AG08396 (cell line): ENCODE data around the gene EXOC3L2.
"Not testable (repeated sequence)": the region's sequence is repeated elsewhere in the genome, so short reads cannot be mapped to it uniquely, and the experiment has no call there.

Experiments used
- DNase-seq: peaks from one replicate; pipeline ENCODE4 v3.0.0; 2012; ENCODE audit warnings: low spot score, mixed read lengths

EXOC3L2 gene

DNA sequence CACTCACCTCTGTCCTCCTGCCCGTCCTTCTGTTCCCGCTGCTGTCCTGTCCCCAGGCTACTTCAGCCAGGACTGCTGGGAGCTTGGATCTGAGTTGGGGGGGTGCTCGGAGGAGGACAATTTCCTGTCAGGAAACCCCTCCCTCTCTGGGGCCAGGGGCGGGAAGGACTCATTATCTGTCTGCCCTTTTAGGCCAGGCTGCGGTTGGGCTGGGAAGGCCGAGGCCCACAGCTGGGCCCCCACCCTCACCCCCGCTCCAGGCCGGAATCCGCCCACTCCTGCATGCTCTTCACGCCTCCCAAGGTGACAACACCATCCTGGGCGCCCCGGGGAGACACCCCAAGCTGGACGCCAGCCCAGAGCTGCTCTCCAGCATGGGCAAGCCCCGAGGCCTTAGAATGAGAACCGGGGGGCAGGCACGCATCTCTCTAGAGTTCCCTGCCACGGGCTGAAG is at the start of gene EXOC3L2:
Gene EXOC3L2, minus strand, starts transcription at position 74 of the 454 bp plus-strand sequence. CDS start 6,362 bp downstream, outside the sequence.
- DNase-seq, result no peak

DNA sequence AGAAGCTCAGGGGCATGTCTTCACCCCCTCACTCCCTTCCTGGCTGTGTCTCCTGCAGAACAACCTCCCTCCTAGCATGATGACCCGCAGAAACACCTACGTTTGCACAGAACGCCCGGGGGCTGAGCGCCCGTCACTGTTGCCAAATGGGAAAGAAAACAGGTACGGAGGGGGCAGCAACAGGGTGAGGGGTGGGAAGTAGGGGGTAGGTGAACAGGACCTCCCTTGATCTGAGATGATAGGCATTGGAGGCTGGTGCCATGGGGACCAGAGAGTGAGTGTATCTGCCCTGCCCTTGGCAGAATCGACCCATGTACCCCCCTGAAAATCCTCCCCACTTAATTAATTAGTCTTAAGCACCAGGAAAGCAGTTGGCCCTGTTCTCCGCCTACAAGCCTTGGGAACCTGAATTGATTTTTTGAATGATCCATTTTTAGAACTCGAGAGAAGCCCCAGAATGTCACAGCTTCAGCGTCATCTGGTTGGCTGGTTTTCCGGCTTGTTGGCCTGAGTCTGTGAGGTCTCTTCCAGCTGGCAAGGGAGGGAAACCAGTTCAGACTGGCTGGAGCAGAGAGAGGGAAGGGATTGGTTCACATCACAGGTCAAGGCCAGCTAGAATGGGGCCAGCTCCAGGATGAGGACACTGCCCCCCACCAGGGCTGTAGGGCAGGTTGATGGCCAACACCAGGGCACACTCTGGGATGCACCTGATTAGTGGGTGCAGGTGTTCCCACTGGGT is 49.3 kb upstream of the EXOC3L2 start:
- no peak for DNase-seq

DNA sequence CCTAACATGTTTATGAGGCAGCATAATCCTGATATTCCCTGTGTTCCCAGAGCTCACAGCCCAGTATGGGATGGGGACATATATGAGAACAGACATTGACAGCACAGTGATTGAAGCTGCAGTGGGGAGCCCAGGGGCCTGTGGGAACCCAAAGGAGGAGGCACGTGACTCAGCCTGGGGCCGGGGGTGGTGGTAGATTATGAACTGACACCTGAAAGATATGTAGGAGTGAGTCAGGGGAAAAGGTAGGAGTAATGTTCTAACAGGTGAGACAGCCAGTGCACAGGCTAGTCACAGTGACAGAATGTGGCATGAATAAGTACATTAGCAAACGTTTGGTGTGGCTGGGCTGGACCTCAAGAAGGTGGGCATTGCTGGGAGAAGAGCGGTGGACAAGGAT is 48.5 kb upstream of the EXOC3L2 start:
- no peak for DNase-seq

DNA sequence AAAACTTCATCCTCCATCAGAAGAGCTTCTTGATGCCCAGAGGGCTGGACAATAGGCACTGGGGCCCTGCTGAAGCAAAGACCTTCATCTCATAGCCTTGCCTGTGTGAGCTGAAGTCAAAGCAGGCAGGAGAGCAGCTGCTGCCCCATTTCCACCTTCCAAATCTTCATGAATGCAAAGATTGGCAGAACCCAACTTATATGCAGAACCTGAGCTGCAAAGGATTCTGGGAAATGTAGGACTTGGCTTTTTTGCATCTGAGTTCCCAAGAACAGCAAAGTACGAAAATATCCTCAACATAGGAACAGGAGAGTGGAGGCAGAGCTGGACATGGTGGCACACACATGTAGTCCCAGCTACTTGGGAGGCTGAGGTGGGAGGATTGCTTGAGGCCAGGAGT is 46.6 kb upstream of the EXOC3L2 start:
- no peak for DNase-seq

DNA sequence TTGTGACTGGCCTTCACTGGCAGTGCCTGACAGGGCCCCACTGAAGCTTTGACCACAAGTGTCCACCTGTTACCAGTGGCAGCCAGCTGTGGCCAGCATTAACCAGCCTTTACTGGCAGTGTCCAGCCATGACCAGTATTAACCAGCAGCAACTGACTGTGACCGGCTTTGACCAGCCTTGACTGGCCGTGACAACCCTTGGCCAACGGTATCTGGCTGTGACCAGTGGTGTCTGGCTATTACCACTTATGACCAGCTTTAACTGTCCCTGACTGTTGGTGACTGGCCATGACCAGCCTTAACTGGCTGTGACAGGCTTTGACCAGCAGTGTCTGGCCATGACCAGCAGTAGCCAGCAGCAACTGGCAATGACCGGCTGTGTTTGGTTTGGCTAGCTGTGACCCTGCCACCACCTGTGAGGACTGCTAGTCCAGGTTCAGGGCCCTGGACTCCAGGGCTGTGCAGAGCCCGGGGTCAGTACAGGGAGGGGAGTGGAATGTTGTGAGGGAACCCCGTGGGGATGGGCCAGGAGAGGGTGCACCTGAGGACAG is 45.2 kb upstream of the EXOC3L2 start:
- DNase-seq, result no peak

DNA sequence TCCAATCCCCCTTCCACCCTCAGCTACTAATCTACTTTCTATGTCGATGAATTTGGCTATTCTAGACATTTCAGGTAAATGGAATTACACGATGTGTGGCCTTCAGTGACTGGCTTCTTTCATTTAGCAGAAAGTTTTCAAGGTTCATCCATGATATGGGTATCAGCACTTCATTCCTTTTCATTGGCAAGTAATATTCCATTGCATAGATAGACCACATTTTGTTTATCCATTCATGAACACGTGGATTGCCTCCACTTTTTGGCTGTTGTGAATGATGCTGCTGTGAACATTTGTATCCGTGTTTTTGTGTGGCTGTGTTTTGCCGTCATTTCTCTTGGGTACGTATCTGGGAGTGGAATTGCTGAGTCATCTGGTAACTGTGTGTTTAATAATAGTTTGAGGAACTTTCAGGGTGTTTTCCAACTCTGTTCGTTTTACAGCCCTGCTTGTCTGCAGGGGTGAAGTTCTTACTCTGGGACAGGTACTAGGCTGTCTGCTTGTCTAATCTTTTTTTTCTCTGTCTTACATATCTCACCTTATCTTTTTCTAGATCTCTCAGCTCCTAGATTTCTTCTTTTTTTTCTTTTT is 38.3 kb upstream of the EXOC3L2 start:
- no peak for DNase-seq

DNA sequence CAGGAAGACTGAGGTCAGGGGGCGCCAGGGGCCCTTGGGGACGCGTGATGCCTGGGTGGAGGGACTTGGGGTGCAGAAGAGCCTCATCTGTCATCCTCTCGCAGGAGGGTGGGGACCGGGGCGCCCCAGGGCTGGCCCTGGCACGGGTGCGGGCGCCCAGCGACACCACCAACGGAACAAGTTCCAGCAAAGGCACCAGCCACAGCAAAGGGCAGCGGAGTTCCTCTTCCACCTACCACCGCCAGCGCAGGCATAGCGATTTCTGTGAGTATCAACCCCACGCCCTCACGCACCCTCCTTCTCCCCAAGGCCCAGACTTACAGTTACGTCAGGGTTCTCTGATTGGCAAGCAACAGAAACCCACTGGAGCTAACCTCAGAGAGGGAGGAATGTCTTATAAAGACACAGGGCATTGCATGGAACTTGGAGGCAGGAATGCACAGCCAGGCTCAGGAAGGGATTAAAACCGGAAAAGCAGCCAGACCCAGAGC is 35.3 kb upstream of the EXOC3L2 start:
- no peak for DNase-seq

DNA sequence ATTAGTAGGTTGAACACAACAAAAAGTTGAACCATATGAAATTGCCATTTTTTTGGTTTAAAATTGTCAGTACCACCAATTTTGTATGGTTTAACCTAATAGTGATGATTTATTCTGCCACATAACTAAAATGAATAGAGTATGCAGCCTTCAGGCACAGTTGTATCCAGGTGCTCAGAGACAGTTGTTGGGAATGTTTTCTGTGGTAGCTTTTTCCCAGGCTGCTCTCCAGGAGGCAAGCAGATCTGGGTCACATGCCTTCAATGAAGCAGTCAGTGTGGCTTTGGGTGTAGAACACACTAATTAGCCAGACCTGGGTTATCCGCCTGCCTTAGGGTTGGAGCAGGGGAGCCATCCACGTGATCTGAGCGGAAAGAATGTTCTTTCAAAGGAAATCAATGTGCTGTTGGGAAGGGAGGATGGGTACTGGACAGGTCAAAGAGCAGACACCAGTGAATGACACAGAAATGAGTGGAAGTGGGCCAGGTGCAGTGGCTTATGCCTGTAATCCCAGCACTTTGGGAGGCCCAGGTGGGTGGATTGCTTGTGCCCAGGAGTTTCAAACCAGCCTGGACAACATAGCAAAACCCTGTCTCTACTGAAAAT is 34.5 kb upstream of the EXOC3L2 start:
- DNase-seq, result no peak

DNA sequence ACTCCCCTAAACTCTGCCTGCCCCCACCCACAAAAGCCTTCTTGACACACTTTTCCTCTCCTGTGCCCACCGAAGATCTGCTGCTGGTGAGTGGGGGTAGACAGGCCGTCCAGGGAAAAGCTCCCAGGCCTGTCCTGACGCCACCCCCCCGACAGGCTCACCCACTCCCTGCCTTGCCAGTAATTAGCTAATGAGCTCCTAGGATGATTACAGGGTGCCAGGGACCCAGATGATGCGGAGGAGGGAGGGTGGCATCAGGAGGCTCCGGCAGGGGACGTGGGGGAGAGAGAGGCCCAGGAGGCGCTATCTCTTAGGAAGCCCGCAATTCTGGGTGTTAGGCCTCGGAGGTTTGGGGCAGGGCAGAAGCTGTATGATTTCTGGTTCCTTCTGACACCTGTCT is 32.9 kb upstream of the EXOC3L2 start:
- DNase-seq, result no peak

DNA sequence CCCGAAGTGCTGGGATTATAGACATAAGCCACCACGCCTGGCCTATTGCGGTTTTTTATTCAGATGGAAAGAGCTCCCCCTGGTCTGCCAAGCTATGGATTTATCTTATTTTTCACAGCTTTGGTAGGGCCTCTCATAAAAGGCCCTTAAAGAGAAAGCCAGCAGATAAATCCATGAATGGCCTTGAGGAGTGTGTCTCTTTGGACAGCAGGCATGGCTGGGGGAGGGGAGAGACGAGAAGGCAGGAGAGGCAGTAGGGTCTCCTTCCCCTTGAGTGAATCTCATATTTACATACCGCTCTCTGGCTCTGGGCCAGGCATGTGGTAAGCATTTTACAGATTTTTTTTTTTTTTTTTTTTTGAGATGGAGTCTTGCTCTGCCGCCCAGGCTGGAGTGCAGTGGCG is 31.1 kb upstream of the EXOC3L2 start:
- no peak for DNase-seq

DNA sequence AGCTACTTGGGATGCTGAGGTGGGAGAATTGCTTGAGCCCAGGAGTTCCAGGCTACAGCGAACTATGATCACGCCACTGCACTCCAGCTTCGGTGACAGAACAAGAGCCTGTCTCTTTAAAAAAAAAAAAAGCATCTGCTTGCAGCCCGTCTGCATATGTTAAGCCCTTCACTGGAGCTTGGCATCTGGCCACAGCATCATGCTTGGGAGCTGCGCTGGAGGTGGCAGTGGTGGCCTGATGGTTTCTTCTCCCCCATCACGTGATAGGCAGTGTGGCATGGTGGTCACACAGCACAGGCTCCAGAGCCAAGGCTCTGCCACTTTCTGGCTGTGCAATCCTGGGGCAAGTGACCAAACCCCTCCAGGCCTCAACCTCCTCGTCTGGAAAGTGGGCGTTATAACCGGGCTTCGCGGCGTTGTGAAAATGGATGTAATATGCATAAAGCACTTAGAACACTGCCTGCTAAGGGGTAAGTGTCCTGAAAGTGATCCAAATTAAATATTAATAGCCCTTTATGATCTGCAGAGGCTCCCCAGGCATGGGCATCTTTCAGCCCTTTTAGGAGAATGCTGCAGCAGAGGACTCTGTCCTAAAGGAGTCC is 30.3 kb upstream of the EXOC3L2 start:
- DNase-seq, result no peak

DNA sequence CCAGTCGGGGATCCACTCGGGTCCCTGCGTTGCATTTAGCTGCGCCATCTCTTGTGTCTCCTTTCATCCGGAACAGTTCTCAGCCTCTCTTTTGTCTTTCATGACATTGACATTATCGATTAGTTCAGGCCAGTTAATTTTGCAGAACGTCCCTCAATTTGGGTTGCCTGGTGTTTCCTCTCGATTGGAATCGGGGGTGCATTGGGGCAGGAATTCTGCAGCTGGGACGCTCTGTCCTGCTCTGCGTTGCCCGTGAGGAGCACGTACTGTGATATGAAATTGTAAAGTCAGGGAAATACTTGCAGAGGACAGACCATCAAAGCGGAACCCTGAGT is 28.3 kb upstream of the EXOC3L2 start:
- DNase-seq, result no peak

DNA sequence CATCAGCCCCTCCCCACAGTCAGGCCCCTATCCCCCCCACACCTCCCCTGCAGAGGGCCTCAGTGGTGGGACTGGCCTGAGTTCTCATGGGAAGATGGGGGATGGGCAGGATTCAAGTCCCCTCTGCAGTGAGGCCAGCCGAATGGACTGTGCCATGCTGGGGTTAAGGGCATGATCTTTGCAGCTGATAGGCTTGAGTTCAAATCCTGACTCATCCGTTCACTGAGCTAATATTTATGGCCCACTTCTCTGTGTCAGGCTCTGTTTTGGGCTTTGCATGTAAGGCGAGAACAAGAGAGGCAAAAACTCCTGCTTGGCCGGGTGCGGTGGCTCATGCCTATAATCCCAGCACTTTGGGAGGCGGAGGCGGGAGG is 26.5 kb upstream of the EXOC3L2 start:
- DNase-seq, result no peak

DNA sequence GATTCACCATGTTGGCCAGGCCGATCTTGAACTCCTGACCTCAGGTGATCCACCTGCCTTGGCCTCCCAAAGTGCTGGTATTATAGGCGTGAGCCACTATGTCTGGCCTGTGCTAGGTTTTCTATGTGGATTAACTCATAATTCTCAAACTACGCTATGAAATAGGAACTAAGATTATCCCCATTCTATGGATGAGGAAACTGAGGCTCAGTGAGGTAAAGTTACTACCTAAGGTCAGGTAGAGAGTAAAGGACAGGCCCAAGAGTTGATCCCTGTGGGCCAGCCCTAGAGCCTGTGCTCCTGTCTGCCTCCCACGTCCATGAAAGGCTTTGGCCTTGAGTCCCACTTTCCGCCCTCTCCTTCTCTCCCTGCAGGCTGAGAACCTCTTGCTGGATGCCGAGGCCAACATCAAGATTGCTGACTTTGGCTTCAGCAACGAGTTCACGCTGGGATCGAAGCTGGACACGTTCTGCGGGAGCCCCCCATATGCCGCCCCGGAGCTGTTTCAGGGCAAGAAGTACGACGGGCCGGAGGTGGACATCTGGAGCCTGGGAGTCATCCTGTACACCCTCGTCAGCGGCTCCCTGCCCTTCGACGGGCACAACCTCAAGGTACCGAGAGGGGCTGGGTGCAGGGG is 26.0 kb upstream of the EXOC3L2 start:
- no peak for DNase-seq

DNA sequence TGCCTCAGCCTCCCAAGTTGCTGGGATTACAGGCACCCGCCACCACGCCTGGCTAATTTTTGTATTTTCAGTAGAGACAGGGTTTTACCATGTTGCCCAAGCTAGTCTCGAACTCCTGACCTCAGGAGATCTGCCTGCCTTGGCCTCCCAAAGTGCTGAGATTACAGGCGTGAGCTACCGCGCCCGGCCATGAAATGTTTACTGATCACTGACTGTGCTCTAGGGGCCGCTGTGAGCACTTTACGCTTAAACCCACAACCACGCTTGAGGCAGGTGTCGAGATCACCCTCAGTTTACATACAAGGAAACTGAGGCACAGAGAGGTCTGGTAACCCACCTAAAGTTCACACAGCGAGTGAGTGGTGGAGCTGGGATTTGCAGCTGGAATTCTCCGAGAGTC is 24.7 kb upstream of the EXOC3L2 start:
- DNase-seq, result not testable (repeated sequence)

DNA sequence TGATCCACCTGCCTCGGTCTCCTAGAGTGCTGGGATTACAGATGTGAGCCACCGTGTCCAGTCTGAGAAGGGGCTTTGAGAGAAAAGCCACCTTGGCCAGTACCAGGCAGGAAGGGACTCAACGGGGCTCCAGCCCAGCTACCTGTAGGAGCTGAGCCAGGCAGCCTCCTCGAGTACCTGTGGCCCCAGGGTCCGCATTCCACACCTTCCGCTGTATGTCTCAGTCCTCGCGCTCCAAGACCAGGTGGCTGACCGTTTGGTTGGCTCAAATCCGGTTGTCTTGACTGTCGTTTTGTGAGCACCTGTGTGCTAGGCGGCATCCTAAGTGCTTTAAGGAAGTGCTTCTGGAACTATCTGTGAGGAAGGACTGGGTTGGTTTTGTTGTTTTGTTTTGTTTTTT is 22.1 kb upstream of the EXOC3L2 start:
- no peak for DNase-seq

DNA sequence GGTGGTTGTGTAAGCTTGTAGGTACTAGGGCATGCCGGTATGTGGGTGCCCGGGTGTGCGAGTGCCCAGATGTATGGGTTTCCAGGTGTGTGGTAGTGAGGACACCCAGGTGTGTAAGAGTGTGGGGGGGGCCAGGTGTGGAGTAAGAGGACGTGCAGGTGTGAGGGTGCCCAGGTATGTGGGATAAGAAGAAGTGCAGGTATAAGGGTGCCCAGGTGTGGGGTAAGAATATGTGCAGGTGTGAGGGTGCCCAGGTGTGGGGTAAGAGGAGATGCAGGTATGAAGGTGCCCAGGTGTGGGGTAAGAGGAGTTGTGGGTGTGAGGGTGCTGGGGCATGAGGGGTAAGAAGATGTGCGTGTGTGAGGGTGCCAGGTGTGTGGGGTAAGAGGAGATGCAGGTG is 20.2 kb upstream of the EXOC3L2 start:
- DNase-seq, result no peak

DNA sequence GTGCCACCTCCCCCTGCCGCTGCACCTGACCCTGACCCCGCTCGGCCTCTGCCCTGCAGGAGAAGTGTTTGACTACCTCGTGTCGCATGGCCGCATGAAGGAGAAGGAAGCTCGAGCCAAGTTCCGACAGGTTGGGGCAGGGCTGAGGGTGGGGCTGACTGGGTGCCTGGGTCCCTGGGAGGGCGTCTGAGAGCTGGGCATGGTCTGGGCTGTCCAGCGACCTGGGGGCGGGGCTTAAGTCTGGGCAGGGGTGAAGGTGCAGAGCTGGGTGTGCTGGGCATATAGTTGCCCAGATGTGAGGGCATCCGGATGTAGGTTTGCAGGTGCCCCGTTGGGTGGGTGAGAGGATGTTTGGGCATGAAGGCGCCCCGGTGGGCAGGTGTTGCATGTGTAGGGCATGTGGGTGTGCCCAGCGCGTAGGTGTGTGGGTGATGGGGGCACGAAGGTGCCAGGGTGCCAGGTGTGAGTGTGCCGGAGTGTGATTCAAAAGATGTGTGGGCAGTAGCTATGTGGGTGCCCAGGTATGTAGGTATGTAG is 19.6 kb upstream of the EXOC3L2 start:
- DNase-seq, result no peak

DNA sequence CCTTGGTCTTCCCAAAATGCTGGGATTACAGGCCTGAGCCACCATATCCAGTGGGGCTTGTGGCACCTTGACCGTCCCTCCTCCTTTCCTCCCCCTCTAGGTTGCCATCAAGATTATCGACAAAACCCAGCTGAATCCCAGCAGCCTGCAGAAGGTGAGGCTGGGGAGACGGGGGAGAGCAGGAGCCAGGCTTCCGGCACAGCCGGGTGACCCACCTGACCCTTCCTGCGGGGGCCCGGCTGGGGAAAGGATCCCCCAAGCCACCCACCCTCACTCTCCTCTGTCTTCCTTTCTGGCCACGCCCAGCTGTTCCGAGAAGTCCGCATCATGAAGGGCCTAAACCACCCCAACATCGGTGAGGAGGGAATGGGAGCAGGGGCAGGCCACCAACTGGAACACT is 17.8 kb upstream of the EXOC3L2 start:
- DNase-seq, result no peak

DNA sequence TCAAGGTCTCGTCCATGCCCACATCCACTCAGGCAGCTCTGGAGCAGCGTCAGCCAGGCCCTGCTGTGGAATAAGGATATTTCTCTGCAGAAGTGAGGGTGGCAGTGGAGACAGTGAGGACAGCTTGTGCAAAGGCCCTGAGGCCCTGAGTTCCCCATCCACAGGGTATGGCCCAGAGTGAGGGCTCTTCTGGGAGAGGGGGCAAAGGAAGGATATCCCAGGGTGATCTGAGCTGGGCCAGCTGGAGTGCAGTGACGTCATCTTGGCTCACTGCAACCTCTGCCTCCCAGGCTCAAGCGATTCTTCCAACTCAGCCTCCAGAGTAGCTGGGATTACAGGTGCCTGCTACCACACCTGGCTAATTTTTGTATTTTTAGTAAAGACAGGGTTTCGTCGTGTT is 17.4 kb upstream of the EXOC3L2 start:
- no peak for DNase-seq

DNA sequence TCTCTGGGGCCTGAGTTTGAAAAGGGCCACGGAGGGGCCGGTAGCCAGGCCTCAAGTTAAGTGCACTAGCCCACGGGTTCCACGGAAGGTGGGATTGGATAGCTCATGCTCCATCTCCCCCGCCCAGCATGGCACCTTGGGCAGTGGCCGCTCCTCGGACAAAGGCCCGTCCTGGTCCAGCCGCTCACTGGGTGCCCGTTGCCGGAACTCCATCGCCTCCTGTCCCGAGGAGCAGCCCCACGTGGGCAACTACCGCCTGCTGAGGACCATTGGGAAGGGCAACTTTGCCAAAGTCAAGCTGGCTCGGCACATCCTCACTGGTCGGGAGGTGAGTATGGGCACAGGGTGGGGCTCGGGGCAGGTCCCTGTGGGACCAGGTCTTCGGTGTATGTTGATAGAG is 13.7 kb upstream of the EXOC3L2 start:
- DNase-seq, result no peak

DNA sequence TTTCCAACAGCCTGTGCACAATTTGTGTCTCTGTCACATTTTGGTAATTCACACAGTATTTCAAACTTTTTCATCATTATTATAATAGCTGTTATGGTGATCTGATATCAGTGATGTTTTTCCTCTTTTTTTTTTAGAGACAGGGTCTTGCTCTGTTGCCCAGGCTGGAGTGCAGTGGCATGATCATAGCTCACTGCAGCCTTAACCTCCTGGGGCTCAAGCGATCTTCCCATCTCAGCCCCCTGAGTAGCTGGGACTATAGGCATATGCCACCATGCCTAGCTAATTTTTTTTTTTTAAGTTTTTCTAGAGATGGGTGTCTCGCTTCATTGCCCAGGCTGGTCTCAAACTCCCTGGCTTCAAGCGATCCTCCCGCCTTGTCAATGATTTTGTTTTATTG is 11.6 kb upstream of the EXOC3L2 start:
- DNase-seq, result no peak
